Left hindlimb (tissue), 1 donor: ENCODE data around the gene KIF3A.
A peak's percentile ranks its signal among the peaks of the same experiment; 100 is the strongest.

Experiments used
- DNase-seq: peaks from one replicate; pipeline ENCODE4 v3.0.0-alpha.2; 2018

KIF3A gene

GRCh38 chr5:132736853-132737833 is at the start of gene KIF3A:
Gene KIF3A (minus strand): TSS chr5:132737546. CDS start chr5:132737419, 127 bp downstream.
- DNase-seq: peak; percentile 95

GRCh38 chr5:132787076-132787475 is 49.7 kb upstream of the KIF3A start:
- DNase-seq: no peak

- DNase-seq: no peak
Measured at GRCh38 chr5:132785864-132786263, 48.5 kb upstream of the KIF3A start.

- DNase-seq: no peak
Measured at GRCh38 chr5:132785365-132785764, 48.0 kb upstream of the KIF3A start.

GRCh38 chr5:132782101-132782500 is 44.8 kb upstream of the KIF3A start:
- no peak for DNase-seq

- DNase-seq: no peak
Measured at GRCh38 chr5:132781029-132781428, 43.7 kb upstream of the KIF3A start.

- no peak for DNase-seq
Measured at GRCh38 chr5:132780577-132780976, 43.2 kb upstream of the KIF3A start.

GRCh38 chr5:132779961-132780360 is 42.6 kb upstream of the KIF3A start:
- no peak for DNase-seq

GRCh38 chr5:132778856-132779255 is 41.5 kb upstream of the KIF3A start:
- DNase-seq: no peak

GRCh38 chr5:132778129-132778528 is 40.8 kb upstream of the KIF3A start:
- DNase-seq: no peak

- DNase-seq: peak; percentile 80
Measured at GRCh38 chr5:132777209-132778069, 40.1 kb upstream of the KIF3A start, which contains the start of gene SEPTIN8. Gene SEPTIN8 (minus strand): TSS chr5:132777239. CDS start chr5:132777137, 102 bp downstream.

GRCh38 chr5:132776938-132777208 is 39.5 kb upstream of the KIF3A start:
- no peak for DNase-seq

GRCh38 chr5:132776131-132776937 is 39.0 kb upstream of the KIF3A start:
- peak; percentile 60 for DNase-seq

GRCh38 chr5:132775476-132775961 is 38.2 kb upstream of the KIF3A start:
- no peak for DNase-seq

GRCh38 chr5:132774896-132775295 is 37.5 kb upstream of the KIF3A start:
- DNase-seq: no peak

- DNase-seq: no peak
Measured at GRCh38 chr5:132774406-132774805, 37.1 kb upstream of the KIF3A start.

GRCh38 chr5:132773601-132774355 is 36.4 kb upstream of the KIF3A start:
- DNase-seq: no peak

- DNase-seq: no peak
Measured at GRCh38 chr5:132773114-132773513, 35.8 kb upstream of the KIF3A start.

- DNase-seq: no peak
Measured at GRCh38 chr5:132772291-132773070, 35.1 kb upstream of the KIF3A start.

GRCh38 chr5:132771503-132771998 is 34.2 kb upstream of the KIF3A start:
- DNase-seq: no peak
